ENCODE measurements around the gene ELF5. TPM values are rescaled to one million over a fixed set of nuclear protein-coding genes. Genes with fewer than 3 reads are reported as not detected.

Gene ELF5
- total and polyA plus RNA-seq, 4 donors, result 0.06 to 0.37 (median 0.08) TPM; not detected in 1

DNA sequence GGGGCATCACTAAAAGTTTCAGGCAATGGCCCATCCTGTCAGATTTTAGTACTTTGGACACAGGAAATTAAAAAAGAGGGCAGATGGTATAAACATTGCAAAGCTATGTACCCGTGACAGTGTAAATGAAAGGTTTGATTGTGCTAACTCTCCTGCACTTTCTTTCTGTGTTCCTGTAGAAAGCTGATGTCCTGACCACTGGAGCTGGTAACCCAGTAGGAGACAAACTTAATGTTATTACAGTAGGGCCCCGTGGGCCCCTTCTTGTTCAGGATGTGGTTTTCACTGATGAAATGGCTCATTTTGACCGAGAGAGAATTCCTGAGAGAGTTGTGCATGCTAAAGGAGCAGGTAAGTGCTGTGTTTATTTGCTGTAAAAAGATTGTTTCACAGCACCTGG lies 64.6 kb downstream of the ELF5 start (continued):
- no peak for TF ChIP-seq REST (IDR thresholded peaks at IDR 0.05)

DNA sequence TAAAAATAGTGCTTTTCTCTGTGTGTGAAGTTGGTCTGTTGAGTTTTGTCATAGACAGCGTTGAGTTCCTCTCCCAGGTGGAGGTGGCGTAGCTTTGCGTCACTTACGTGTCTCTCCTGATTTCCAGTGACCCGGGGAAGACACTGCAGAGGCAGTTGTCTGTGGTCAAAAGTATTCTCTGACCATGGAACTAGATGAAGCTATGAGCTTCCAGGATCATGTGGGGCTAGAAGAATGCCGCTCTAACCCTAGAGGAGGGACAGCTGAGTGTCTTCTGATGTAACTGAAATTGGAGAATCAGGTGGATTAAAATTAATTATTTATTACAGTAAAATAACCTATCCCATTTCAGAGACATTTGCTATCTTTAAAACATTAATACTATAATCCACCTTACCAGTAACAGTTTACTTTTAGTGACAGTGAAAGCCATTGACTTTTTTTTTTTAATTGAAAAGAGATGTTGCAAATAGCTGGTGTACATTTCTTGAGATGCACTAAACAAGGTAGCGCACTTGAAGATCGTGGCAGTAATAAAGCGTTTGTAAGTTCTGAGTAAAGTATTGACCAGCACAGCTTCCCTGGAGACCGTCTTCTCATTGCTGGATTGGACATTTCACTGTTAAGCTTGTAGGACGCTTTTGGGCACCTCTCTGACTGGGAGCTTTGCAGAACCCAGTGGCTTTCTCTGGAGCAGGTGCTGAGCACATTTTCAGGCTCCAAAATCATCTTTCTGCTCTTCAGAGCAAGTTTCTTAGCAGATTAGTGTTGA lies 65.2 kb downstream of the ELF5 start:
- no peak overlapping the region for H3K27ac ChIP-seq (ENCODE audit: low read depth in 1 of 2, low read length in 2 of 2)
- H3K4me1 ChIP-seq (ENCODE audit: control insufficient read depth in 4 of 4, insufficient read depth in 4 of 4, low read length in 3 of 4), result peaks cover 6 to 77% (median 43%) of the 10 kb centered on the region in 4 donors
- 86% methylated on average over 11 of the region's 11 CpGs for WGBS
- no peaks in the 10 kb centered on the region for H3K27me3 ChIP-seq (ENCODE audit: control insufficient read depth in 4 of 4, insufficient read depth in 4 of 4, low read length in 3 of 4)
- DNase-seq (ENCODE audit: low spot score), result no peak
- H3K9me3 ChIP-seq (ENCODE audit: control insufficient read depth in 4 of 4, low read length in 3 of 4), result no peaks in the 10 kb centered on the region
- no peak overlapping the region for H3K9ac ChIP-seq (ENCODE audit: low read depth in 1 of 2, low read length in 2 of 2)
- no peak for TF ChIP-seq ATF3 (IDR thresholded peaks at IDR 0.05)
- TF ChIP-seq NR2F2 (IDR thresholded peaks at IDR 0.05), result no peak
- TF ChIP-seq ZBTB33 (IDR thresholded peaks at IDR 0.05), result no peak
- TF ChIP-seq HNF4A (conservative IDR thresholded peaks at IDR 0.05), result no peak
- TF ChIP-seq HNF4G (IDR thresholded peaks at IDR 0.05), result no peak
- TF ChIP-seq SP1 (IDR thresholded peaks at IDR 0.05), result no peak
- no peak for TF ChIP-seq YY1 (IDR thresholded peaks at IDR 0.05)
- TF ChIP-seq RXRA (IDR thresholded peaks at IDR 0.05), result no peak
- TF ChIP-seq FOXA1 (IDR thresholded peaks at IDR 0.05), result no peak
- H3K36me3 ChIP-seq (ENCODE audit: control insufficient read depth in 4 of 4, insufficient read depth in 3 of 4, low read depth in 1 of 4, low read length in 3 of 4), result peaks cover 5 to 45% (median 29%) of the 10 kb centered on the region in 4 donors
- no peak overlapping the region for H3K4me3 ChIP-seq (ENCODE audit: low read depth in 1 of 3, low read length in 3 of 3)

- TF ChIP-seq TAF1 (conservative IDR thresholded peaks at IDR 0.05) (no peak), JUND (IDR thresholded peaks at IDR 0.05) (no peak), HNF4G (IDR thresholded peaks at IDR 0.05) (no peak)
- Histone ChIP-seq H3K4me3 (ENCODE audit: low read depth in 1 of 3, low read length in 3 of 3) (no peak overlapping the region), H3K4me1 (ENCODE audit: control insufficient read depth in 4 of 4, insufficient read depth in 4 of 4, low read length in 3 of 4) (peaks cover 13 to 80% (median 46%) of the 10 kb centered on the region in 4 donors), H3K27ac (ENCODE audit: low read depth in 1 of 2, low read length in 2 of 2) (no peak overlapping the region), H3K36me3 (ENCODE audit: control insufficient read depth in 4 of 4, insufficient read depth in 3 of 4, low read depth in 1 of 4, low read length in 3 of 4) (peaks cover 2 to 35% (median 20%) of the 10 kb centered on the region in 4 donors), H3K9ac (ENCODE audit: low read depth in 1 of 2, low read length in 2 of 2) (no peak overlapping the region), H3K27me3 (ENCODE audit: control insufficient read depth in 4 of 4, insufficient read depth in 4 of 4, low read length in 3 of 4) (no peaks in the 10 kb centered on the region), H3K9me3 (ENCODE audit: control insufficient read depth in 4 of 4, low read length in 3 of 4) (no peaks in the 10 kb centered on the region)
- no peak for DNase-seq (ENCODE audit: low spot score)
Measured at GRCh38 chr11:34447044-34447443, 66.5 kb downstream of the ELF5 start.
